Stomach (tissue), 4 donors: ENCODE results near the gene PLPP4.

Source experiments
- EP300 ChIP-seq: sonication (generic); formaldehyde crosslinking; IDR thresholded peaks from one replicate; pipeline ENCODE4 v1.6.1; 2017; ENCODE audit warnings: antibody characterized with exemption
- POLR2A ChIP-seq, 4 donors: fragments of 450-650 bp; IDR thresholded peaks; one replicate each; pipeline ENCODE4 v1.6.1; 2016; ENCODE audit warnings: antibody characterized with exemption in 4 of 4, control low read depth in 2 of 4, mild to moderate bottlenecking in 1 of 4, moderate library complexity in 1 of 4
- TF ChIP-seq, protein P1 (sequence below), 7 experiments: fragments of 450-650 bp in 4 of 7; fragments of 200-600 bp in 3 of 7; sonication (generic) in 3 of 7; IDR thresholded peaks; one replicate each; pipeline ENCODE4 v1.5.1; 2016 to 2019; ENCODE audit warnings: antibody characterized with exemption in 7 of 7, control low read depth in 2 of 7, mild to moderate bottlenecking in 1 of 7

DNA sequence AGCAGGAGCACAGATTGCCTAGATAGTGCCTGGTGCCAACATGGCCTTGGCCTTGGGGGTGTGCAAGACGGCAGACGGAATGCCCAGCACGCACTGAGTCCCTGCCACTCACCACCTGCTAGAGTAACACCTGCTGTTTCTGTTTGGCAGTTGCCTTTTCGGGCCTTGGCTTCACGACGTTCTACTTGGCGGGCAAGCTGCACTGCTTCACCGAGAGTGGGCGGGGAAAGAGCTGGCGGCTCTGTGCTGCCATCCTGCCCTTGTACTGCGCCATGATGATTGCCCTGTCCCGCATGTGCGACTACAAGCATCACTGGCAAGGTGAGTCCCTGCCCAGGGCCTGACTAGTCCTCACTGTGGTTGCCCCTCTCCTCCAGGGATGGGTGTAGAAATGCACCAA lies 118.0 kb downstream of the PLPP4 start:
- TF ChIP-seq, protein P1, sequence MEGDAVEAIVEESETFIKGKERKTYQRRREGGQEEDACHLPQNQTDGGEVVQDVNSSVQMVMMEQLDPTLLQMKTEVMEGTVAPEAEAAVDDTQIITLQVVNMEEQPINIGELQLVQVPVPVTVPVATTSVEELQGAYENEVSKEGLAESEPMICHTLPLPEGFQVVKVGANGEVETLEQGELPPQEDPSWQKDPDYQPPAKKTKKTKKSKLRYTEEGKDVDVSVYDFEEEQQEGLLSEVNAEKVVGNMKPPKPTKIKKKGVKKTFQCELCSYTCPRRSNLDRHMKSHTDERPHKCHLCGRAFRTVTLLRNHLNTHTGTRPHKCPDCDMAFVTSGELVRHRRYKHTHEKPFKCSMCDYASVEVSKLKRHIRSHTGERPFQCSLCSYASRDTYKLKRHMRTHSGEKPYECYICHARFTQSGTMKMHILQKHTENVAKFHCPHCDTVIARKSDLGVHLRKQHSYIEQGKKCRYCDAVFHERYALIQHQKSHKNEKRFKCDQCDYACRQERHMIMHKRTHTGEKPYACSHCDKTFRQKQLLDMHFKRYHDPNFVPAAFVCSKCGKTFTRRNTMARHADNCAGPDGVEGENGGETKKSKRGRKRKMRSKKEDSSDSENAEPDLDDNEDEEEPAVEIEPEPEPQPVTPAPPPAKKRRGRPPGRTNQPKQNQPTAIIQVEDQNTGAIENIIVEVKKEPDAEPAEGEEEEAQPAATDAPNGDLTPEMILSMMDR (IDR thresholded peaks at IDR 0.05): no peak
- no peak for TF ChIP-seq EP300
- no peak for TF ChIP-seq POLR2A (IDR thresholded peaks at IDR 0.05)
